Measurements from ENCODE around the gene MECP2. TPM values are rescaled to one million over a fixed set of nuclear protein-coding genes. Genes with fewer than 3 reads are reported as not detected.
A peak's percentile ranks its signal among the peaks of the same experiment; 100 is the strongest.

Gene MECP2
- total RNA-seq, 4 donors from 2014 or later: 47.7 to 93.3 (median 61.1) TPM

GRCh38 chrX:154096140-154097002, 1.1 kb downstream of the MECP2 start:
- peak overlapping the region; percentile 15 to 55 (median 34) for H3K4me3 ChIP-seq (replicated peaks in 1 of 3)
- peak; percentile 23 to 26 for DNase-seq
- H3K9me3 ChIP-seq: no peaks in the 10 kb centered on the region
- H3K4me1 ChIP-seq: peaks cover 12 to 17% of the 10 kb centered on the region in 2 donors
- intact Hi-C loops (cut with DNase I): no loop called here
- 37 to 39% methylated on average over 5 to 13 of the region's 31 CpGs for WGBS, 2 donors
- H3K36me3 ChIP-seq: no peaks in the 10 kb centered on the region
- H3K27me3 ChIP-seq: no peaks in the 10 kb centered on the region
- peak overlapping the region; percentile 90 to 98 (median 92) for H3K27ac ChIP-seq
- TF ChIP-seq POLR2A (IDR thresholded peaks at IDR 0.05) (no peak), CTCF (IDR thresholded peaks at IDR 0.05) (no peak)

GRCh38 chrX:154094833-154095232, 2.7 kb downstream of the MECP2 start:
- TF ChIP-seq CTCF (IDR thresholded peaks at IDR 0.05) (no peak), POLR2A (IDR thresholded peaks at IDR 0.05) (no peak)
- WGBS, 2 donors: 28 to 36% methylated on average over 3 to 6 of the region's 6 CpGs
- no peak overlapping the region for H3K27ac ChIP-seq
- no peaks in the 10 kb centered on the region for H3K27me3 ChIP-seq
- H3K4me1 ChIP-seq: peaks cover 12 to 17% of the 10 kb centered on the region in 2 donors
- H3K36me3 ChIP-seq: no peaks in the 10 kb centered on the region
- DNase-seq: no peak
- intact Hi-C loops (cut with DNase I): no loop called here
- H3K4me3 ChIP-seq (replicated peaks in 1 of 3): no peak overlapping the region
- H3K9me3 ChIP-seq: no peaks in the 10 kb centered on the region

GRCh38 chrX:154093965-154094364, 3.6 kb downstream of the MECP2 start:
- H3K27me3 ChIP-seq: no peaks in the 10 kb centered on the region
- TF ChIP-seq POLR2A (IDR thresholded peaks at IDR 0.05) (no peak), CTCF (IDR thresholded peaks at IDR 0.05) (no peak)
- no peak overlapping the region for H3K27ac ChIP-seq
- H3K36me3 ChIP-seq: no peaks in the 10 kb centered on the region
- H3K9me3 ChIP-seq: no peaks in the 10 kb centered on the region
- H3K4me1 ChIP-seq: peaks cover 12 to 17% of the 10 kb centered on the region in 2 donors
- no peak overlapping the region for H3K4me3 ChIP-seq (replicated peaks in 1 of 3)
- intact Hi-C loops (cut with DNase I): no loop called here
- WGBS, 2 donors: 51 to 60% methylated on average over 5 of the region's 5 CpGs
- DNase-seq: no peak

GRCh38 chrX:154092371-154092770, 5.1 kb downstream of the MECP2 start:
- peak overlapping the region in 1 of 3 donors; percentile 7 for H3K27ac ChIP-seq
- no peaks in the 10 kb centered on the region for H3K27me3 ChIP-seq
- no peak overlapping the region for H3K4me3 ChIP-seq (replicated peaks in 1 of 3)
- WGBS, 2 donors: 61% methylated on average over 5 of the region's 5 CpGs
- no peak for DNase-seq
- intact Hi-C loops (cut with DNase I): no loop called here
- peaks cover 12 to 26% of the 10 kb centered on the region in 2 donors for H3K4me1 ChIP-seq
- H3K9me3 ChIP-seq: no peaks in the 10 kb centered on the region
- no peaks in the 10 kb centered on the region for H3K36me3 ChIP-seq
- TF ChIP-seq POLR2A (IDR thresholded peaks at IDR 0.05) (no peak), CTCF (IDR thresholded peaks at IDR 0.05) (no peak)

- Histone ChIP-seq H3K4me3 (replicated peaks in 1 of 3) (no peak overlapping the region), H3K27ac (no peak overlapping the region), H3K9me3 (no peaks in the 10 kb centered on the region), H3K4me1 (peaks cover 12 to 26% of the 10 kb centered on the region in 2 donors), H3K36me3 (no peaks in the 10 kb centered on the region), H3K27me3 (no peaks in the 10 kb centered on the region)
- intact Hi-C loops (cut with DNase I): no loop called here
- peak; percentile 52 to 62 for DNase-seq
- WGBS, 2 donors: 49 to 51% methylated on average over 7 of the region's 8 CpGs
- TF ChIP-seq CTCF (IDR thresholded peaks at IDR 0.05): no peak
- TF ChIP-seq POLR2A (IDR thresholded peaks at IDR 0.05): no peak
Observed at GRCh38 chrX:154091678-154092077, 5.8 kb downstream of the MECP2 start.

Data from thyroid gland (tissue), 4 donors.